HAP-1 (cell line): Measurements from ENCODE around the gene KAZN.

Source experiments
- DNase-seq, 2 experiments: peaks; one replicate each; pipeline ENCODE4 v3.0.0-alpha.2; 2016 to 2020; ENCODE audit warnings: low spot score in 2 of 2
- H3K27me3 ChIP-seq: fragments of 250-450 bp; sonication (Bioruptor Pico); 2 replicates; pipeline ENCODE4 v1.5.1; 2020; ENCODE audit warnings: low read depth, mild to moderate bottlenecking, moderate library complexity
- H3K36me3 ChIP-seq: fragments of 250-450 bp; sonication (Bioruptor Pico); replicated peaks from 2 replicates; pipeline ENCODE4 v1.5.1; 2020; ENCODE audit warnings: mild to moderate bottlenecking
- H3K4me1 ChIP-seq: fragments of 250-450 bp; sonication (Bioruptor Pico); 2 replicates; pipeline ENCODE4 v1.5.1; 2020; ENCODE audit warnings: mild to moderate bottlenecking
- H3K4me3 ChIP-seq: fragments of 250-450 bp; sonication (Bioruptor Pico); 2 replicates; pipeline ENCODE4 v1.5.1; 2020; ENCODE audit warnings: mild to moderate bottlenecking, moderate library complexity
- H3K9me3 ChIP-seq: fragments of 250-450 bp; sonication (Bioruptor Pico); 2 replicates; pipeline ENCODE4 v1.5.1; 2020; ENCODE audit warnings: mild to moderate bottlenecking, moderate library complexity
- in situ Hi-C: fragments of 300-500 bp; cut with MboI; formaldehyde crosslinking; loops from 3 replicates; pipeline ENCODE4 v1.14.3; 2020; ENCODE audit warnings: low sequenced_read_pairs, inconsistent platforms, mixed read lengths

The KAZN gene

GRCh38 chr1:14710331-14710730, 111.8 kb downstream of the KAZN start:
- Histone ChIP-seq H3K27me3 (no peaks in the 10 kb centered on the region), H3K4me1 (no peaks in the 10 kb centered on the region), H3K9me3 (no peaks in the 10 kb centered on the region; the same call in 1 of the 2 replicates), H3K36me3 (no peaks in the 10 kb centered on the region), H3K4me3 (no peak overlapping the region)
- in situ Hi-C loops = no loop called here
- no peak for DNase-seq

GRCh38 chr1:14712136-14712535, 113.7 kb downstream of the KAZN start:
- Histone ChIP-seq H3K36me3 (no peaks in the 10 kb centered on the region), H3K27me3 (no peaks in the 10 kb centered on the region), H3K9me3 (no peaks in the 10 kb centered on the region; the same call in 1 of the 2 replicates), H3K4me3 (no peak overlapping the region), H3K4me1 (no peaks in the 10 kb centered on the region)
- no peak for DNase-seq
- in situ Hi-C loops = no loop called here

GRCh38 chr1:14713077-14713476, 114.6 kb downstream of the KAZN start:
- Histone ChIP-seq H3K27me3 (no peaks in the 10 kb centered on the region), H3K9me3 (no peaks in the 10 kb centered on the region; the same call in 1 of the 2 replicates), H3K36me3 (no peaks in the 10 kb centered on the region), H3K4me1 (no peaks in the 10 kb centered on the region), H3K4me3 (no peak overlapping the region)
- no peak for DNase-seq
- in situ Hi-C loops = no loop called here

GRCh38 chr1:14715266-14715665, 116.8 kb downstream of the KAZN start:
- no peaks in the 10 kb centered on the region for H3K4me1 ChIP-seq
- DNase-seq = no peak
- H3K9me3 ChIP-seq = no peaks in the 10 kb centered on the region
- no peaks in the 10 kb centered on the region for H3K27me3 ChIP-seq
- in situ Hi-C loops = no loop called here
- H3K4me3 ChIP-seq = no peak overlapping the region
- no peaks in the 10 kb centered on the region for H3K36me3 ChIP-seq

GRCh38 chr1:14715802-14716201, 117.3 kb downstream of the KAZN start:
- no peaks in the 10 kb centered on the region for H3K9me3 ChIP-seq
- H3K4me3 ChIP-seq = no peak overlapping the region
- H3K36me3 ChIP-seq = no peaks in the 10 kb centered on the region
- H3K4me1 ChIP-seq = no peaks in the 10 kb centered on the region
- in situ Hi-C loops = no loop called here
- H3K27me3 ChIP-seq = no peaks in the 10 kb centered on the region
- no peak for DNase-seq

GRCh38 chr1:14716474-14716873, 118.0 kb downstream of the KAZN start:
- DNase-seq = no peak
- Histone ChIP-seq H3K27me3 (no peaks in the 10 kb centered on the region), H3K36me3 (no peaks in the 10 kb centered on the region), H3K9me3 (no peaks in the 10 kb centered on the region), H3K4me3 (no peak overlapping the region), H3K4me1 (no peaks in the 10 kb centered on the region)
- in situ Hi-C loops = no loop called here

- DNase-seq = no peak
- Histone ChIP-seq H3K4me1 (no peaks in the 10 kb centered on the region), H3K4me3 (no peak overlapping the region), H3K27me3 (no peaks in the 10 kb centered on the region), H3K36me3 (no peaks in the 10 kb centered on the region), H3K9me3 (no peaks in the 10 kb centered on the region)
- in situ Hi-C loops = no loop called here
Observed at GRCh38 chr1:14718476-14718875, 120.0 kb downstream of the KAZN start.

GRCh38 chr1:14723401-14723800, 124.9 kb downstream of the KAZN start:
- no peak overlapping the region for H3K4me3 ChIP-seq
- no peak for DNase-seq
- no peaks in the 10 kb centered on the region for H3K36me3 ChIP-seq
- no peaks in the 10 kb centered on the region; the same call in 1 of the 2 replicates for H3K4me1 ChIP-seq
- H3K27me3 ChIP-seq = no peaks in the 10 kb centered on the region
- in situ Hi-C loops = no loop called here
- no peaks in the 10 kb centered on the region for H3K9me3 ChIP-seq

- no peaks in the 10 kb centered on the region for H3K27me3 ChIP-seq
- H3K9me3 ChIP-seq = no peaks in the 10 kb centered on the region
- no peak for DNase-seq
- in situ Hi-C loops = no loop called here
- no peaks in the 10 kb centered on the region for H3K36me3 ChIP-seq
- H3K4me3 ChIP-seq = no peak overlapping the region
- H3K4me1 ChIP-seq = no peaks in the 10 kb centered on the region; the same call in 1 of the 2 replicates
Observed at GRCh38 chr1:14724246-14724645, 125.8 kb downstream of the KAZN start.

- no peaks in the 10 kb centered on the region for H3K36me3 ChIP-seq
- no peak overlapping the region for H3K4me3 ChIP-seq
- H3K27me3 ChIP-seq = no peaks in the 10 kb centered on the region
- H3K4me1 ChIP-seq = no peaks in the 10 kb centered on the region; the same call in 1 of the 2 replicates
- no peak for DNase-seq
- in situ Hi-C loops = no loop called here
- H3K9me3 ChIP-seq = no peaks in the 10 kb centered on the region
Observed at GRCh38 chr1:14724678-14725077, 126.2 kb downstream of the KAZN start.

- H3K9me3 ChIP-seq = no peaks in the 10 kb centered on the region
- no peaks in the 10 kb centered on the region for H3K27me3 ChIP-seq
- no peaks in the 10 kb centered on the region for H3K36me3 ChIP-seq
- DNase-seq = no peak
- H3K4me1 ChIP-seq = no peaks in the 10 kb centered on the region; the same call in 1 of the 2 replicates
- H3K4me3 ChIP-seq = no peak overlapping the region
- in situ Hi-C loops = no loop called here
Observed at GRCh38 chr1:14725238-14725637, 126.8 kb downstream of the KAZN start.

GRCh38 chr1:14725695-14726094, 127.2 kb downstream of the KAZN start:
- DNase-seq = no peak
- H3K4me3 ChIP-seq = no peak overlapping the region
- H3K9me3 ChIP-seq = no peaks in the 10 kb centered on the region
- no peaks in the 10 kb centered on the region for H3K36me3 ChIP-seq
- no peaks in the 10 kb centered on the region; the same call in 1 of the 2 replicates for H3K4me1 ChIP-seq
- no peaks in the 10 kb centered on the region for H3K27me3 ChIP-seq
- in situ Hi-C loops = no loop called here

GRCh38 chr1:14726606-14727005, 128.1 kb downstream of the KAZN start:
- no peak overlapping the region for H3K4me3 ChIP-seq
- no peaks in the 10 kb centered on the region; the same call in 1 of the 2 replicates for H3K4me1 ChIP-seq
- no peaks in the 10 kb centered on the region for H3K27me3 ChIP-seq
- no peaks in the 10 kb centered on the region for H3K9me3 ChIP-seq
- DNase-seq = no peak
- in situ Hi-C loops = no loop called here
- H3K36me3 ChIP-seq = no peaks in the 10 kb centered on the region

GRCh38 chr1:14728516-14728915, 130.0 kb downstream of the KAZN start:
- no peak overlapping the region for H3K4me3 ChIP-seq
- H3K27me3 ChIP-seq = no peaks in the 10 kb centered on the region
- H3K4me1 ChIP-seq = peaks cover 9% of the 10 kb centered on the region
- DNase-seq = no peak
- H3K9me3 ChIP-seq = no peaks in the 10 kb centered on the region
- no peaks in the 10 kb centered on the region for H3K36me3 ChIP-seq
- in situ Hi-C loops = no loop called here

- Histone ChIP-seq H3K9me3 (no peaks in the 10 kb centered on the region), H3K4me3 (no peak overlapping the region), H3K4me1 (peaks cover 9% of the 10 kb centered on the region), H3K27me3 (no peaks in the 10 kb centered on the region), H3K36me3 (no peaks in the 10 kb centered on the region)
- DNase-seq = no peak
- in situ Hi-C loops = no loop called here
Observed at GRCh38 chr1:14732728-14733047, 134.2 kb downstream of the KAZN start.
